ENCODE measurements around the gene COG5.

DNA sequence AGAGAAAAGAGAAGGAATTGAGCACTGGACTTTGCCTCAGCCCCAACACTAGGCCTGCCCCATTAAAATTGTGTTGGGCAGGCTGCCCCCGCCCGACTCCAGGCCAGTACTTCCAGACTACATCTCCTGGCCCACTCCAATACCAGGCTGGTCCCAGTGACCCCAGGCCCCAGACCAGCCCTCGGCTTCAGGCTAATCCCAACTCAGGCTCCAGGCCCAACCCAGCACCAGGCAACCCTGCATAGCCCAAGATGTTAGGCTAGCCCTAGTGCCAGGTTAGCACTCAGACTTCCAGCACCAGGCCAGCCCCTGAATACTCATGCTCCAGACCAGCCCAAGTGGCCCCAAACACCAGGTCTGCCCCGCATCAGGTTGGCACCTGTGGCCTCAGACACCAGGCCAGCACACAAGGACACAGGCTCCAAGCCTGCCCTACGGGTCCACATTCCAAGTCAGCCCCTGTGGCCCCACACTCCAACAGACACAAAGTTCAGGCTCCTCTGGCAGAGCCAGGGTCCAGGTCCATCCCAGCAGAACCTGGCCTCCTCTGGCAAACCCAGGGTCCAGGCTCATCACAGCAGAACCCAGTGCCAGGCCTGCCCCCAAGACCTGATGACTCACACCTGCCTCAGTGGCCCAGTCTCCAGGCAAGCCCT lies 20.3 kb downstream of the COG5 start:
- TF ChIP-seq CTCF (IDR thresholded peaks at IDR 0.05; ENCODE audit: insufficient read depth, low read length) (no peak), GABPA (IDR thresholded peaks at IDR 0.05; ENCODE audit: low read depth) (no peak), POLR2AphosphoS5 (IDR thresholded peaks at IDR 0.05; ENCODE audit: low read depth) (no peak)
- TF ChIP-seq, protein P1, sequence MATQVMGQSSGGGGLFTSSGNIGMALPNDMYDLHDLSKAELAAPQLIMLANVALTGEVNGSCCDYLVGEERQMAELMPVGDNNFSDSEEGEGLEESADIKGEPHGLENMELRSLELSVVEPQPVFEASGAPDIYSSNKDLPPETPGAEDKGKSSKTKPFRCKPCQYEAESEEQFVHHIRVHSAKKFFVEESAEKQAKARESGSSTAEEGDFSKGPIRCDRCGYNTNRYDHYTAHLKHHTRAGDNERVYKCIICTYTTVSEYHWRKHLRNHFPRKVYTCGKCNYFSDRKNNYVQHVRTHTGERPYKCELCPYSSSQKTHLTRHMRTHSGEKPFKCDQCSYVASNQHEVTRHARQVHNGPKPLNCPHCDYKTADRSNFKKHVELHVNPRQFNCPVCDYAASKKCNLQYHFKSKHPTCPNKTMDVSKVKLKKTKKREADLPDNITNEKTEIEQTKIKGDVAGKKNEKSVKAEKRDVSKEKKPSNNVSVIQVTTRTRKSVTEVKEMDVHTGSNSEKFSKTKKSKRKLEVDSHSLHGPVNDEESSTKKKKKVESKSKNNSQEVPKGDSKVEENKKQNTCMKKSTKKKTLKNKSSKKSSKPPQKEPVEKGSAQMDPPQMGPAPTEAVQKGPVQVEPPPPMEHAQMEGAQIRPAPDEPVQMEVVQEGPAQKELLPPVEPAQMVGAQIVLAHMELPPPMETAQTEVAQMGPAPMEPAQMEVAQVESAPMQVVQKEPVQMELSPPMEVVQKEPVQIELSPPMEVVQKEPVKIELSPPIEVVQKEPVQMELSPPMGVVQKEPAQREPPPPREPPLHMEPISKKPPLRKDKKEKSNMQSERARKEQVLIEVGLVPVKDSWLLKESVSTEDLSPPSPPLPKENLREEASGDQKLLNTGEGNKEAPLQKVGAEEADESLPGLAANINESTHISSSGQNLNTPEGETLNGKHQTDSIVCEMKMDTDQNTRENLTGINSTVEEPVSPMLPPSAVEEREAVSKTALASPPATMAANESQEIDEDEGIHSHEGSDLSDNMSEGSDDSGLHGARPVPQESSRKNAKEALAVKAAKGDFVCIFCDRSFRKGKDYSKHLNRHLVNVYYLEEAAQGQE (IDR thresholded peaks at IDR 0.05; ENCODE audit: insufficient replicate concordance, low read depth): no peak
